T follicular helper cell (primary cell): ENCODE results near the gene KLK5.
"Not testable (repeated sequence)": the region's sequence is repeated elsewhere in the genome, so short reads cannot be mapped to it uniquely, and the experiment has no call there.

Experiments
- DNase-seq: peaks from one replicate; pipeline ENCODE4 v3.0.0-alpha.2; 2020; ENCODE audit warnings: low read depth

Gene KLK5

DNA sequence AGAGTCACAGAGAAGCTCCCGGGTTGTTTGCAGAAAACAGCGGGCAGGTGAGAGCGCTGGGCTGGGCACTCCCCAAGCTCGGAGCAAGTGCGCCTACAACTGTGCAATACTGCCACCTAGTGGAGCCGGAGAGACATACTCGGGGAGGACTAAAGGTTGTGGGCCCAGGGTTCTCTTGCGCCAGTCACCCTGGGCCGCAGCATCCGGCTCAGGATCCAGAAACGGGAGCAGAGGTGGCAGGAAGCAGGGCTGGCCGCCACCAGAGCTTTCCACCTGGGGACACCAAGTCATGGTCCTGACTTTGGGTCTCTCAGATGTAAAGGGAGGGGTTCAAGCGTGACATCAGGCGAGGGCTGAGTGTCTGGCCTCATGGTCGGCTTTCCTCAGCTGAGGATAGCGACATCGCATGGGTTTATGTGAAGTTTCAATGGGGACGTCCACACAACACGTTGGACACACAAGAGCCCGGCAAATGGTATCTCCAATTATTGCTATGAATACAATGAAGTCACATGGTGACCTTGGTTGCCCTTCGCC, 30.5 kb downstream of the KLK5 start:
- DNase-seq = peak; percentile 55

- no peak for DNase-seq
Observed at GRCh38 chr19:50921426-50922316, 31.2 kb downstream of the KLK5 start.

GRCh38 chr19:50916069-50916468, 36.8 kb downstream of the KLK5 start:
- DNase-seq = no peak

DNA sequence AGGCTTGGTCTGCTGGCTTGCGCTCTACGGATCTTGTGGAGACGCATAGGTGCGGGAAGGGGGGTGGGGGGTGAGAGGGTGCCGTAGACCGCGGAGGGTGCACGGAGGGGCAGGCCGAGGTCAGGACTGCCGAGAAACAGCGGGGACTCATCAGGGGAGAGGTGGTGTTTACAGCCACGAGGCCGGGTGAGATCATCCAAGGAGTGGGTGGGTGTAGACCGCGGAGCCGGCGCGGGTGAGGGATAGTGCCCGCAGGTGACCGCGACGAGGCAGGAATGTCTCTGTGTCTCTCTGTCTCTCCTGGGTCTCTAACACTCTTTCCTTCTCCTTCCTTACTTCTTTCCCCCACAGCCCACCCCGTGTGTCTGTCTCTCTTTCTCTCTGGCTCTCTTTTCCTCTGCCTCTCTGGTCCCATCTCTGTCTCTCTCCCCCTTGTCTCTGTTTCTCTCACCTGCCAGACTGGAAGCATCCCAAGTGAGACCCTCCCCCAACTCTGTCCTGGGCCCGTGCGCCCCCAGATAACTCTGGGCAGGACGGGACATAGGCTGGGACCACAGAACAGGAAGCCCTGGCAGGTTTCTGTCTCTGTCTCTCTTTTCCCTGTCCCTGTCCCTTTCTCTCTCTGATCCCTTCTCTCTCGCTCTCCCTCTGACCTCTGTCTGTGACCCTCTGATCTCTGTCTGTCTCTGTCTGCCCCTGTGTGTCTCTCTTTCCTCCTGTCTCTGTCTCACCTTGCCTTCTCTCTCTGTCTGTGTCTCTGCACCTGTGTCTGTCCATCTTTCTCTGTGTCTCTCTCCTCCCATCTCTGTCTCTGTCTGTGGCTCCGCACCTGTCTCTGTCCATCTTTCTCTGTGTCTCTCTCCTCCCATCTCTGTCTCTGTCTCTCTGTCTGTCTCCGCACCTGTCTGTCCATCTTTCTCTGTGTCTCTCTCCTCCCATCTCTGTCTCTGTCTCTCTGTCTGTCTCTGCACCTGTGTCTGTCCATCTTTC, 39.8 kb downstream of the KLK5 start:
- no peak for DNase-seq

DNA sequence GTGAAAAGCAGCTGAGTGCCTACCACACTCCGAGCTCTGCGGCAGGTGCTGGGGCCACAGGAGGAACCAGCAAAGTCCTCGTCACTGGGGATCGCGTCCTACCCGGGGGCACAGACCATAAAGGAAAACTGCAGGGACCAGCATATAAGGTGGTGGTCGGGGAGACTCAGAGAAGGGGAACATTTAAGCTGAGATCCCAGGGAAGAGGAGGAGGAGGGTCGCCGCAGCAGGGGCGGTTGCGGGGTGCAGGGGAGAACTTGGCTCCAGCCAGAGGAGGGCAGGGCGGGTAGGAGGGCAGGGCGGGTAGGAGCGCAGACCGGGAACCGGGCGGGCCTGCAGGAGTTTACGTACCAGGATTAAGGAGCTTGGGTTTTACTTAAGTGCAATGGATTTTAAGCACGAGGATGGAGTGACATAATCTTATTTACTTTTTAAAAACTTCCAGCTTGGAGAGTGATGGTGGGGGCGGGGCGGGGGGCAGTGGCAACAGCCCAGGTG, 40.7 kb downstream of the KLK5 start:
- DNase-seq = no peak

DNA sequence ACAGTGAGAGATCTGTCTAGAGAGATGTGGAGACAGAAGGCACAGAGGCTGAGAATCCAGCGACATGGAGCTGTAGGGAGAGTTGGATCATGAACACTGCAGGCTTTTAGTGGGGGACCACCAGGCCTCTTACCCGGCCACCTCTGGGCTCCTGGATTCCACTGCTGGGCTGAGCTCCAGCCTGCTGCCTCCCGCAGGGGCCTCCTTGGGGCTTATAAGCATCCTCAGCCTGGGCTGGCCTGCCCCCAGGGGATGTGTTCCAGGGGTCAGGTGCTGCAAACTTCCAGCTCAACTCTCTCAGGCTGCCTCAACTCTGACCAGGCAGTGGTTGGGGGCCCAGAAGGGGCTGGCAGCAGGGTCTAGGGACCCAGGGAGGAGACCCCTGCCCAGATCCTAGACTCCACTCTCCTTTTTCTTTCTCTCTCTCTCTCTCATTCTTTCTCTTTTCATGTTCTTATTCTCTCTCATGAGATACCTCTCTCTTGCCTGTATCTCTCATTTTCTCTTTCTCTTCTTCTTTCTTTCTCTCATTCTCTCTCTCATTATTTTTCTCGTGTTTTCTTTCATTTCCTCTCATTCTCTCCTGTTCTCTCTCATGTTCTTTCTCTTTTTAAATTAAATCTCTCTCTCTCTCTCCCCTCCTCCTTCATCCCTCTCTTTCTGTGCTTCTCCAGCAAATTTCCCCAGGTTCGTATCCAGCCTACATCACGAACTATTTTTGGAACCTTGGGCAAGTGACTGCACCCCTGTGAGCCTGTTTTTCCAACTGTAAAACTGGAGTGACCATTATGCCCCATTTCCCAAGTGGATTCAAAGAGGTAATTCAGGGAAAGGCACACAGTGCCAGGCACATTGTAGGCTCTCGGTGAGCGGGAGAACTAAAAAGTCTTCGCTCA, 41.4 kb downstream of the KLK5 start, which contains the start of gene KLK4:
Gene KLK4, minus strand, starts transcription at position 190 of the 896 bp plus-strand sequence. CDS start 657 bp downstream, outside the sequence.
- DNase-seq = no peak

GRCh38 chr19:50910722-50911121, 42.1 kb downstream of the KLK5 start:
- no peak for DNase-seq

DNA sequence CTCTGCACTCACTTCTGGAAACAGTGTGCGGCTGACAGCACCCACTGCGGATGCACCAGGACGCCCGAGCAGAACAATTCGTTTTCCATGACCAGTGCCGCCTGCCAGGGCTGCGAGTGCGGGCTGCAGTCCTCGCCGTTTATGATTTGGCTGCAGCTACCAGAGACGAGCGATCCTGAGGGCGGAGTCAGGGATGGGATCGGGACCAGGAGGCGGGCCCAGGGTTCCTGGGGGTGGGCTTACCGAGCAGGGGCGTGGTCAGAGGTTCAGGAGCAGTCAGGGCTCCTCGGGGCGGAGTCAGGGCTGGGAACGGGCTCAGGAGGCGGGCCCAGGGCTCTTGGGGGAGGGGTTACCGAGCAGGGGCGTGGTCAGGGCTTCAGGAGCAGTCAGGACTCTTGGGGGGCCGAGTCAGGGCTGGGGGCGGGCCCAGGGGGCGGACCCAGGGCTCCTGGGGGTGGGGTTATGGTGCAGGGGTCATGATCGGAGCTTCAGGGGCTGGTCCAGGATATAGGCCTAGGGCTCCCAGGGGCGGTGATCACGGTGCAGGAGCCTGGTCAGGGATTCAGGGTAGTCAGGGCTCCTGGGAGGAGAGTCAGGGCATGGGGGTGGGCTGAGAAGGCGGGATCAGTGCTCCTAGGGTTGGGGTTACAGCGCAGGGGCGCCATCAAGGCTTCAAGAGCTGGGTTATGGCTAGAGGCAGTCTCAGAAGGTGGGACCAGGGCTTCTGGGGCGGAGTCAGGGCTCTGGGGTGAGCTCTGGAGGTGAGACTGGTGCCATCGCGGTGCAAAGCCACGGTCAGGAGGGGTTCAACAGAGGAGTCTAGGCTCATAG, 43.4 kb downstream of the KLK5 start:
- no peak for DNase-seq

DNA sequence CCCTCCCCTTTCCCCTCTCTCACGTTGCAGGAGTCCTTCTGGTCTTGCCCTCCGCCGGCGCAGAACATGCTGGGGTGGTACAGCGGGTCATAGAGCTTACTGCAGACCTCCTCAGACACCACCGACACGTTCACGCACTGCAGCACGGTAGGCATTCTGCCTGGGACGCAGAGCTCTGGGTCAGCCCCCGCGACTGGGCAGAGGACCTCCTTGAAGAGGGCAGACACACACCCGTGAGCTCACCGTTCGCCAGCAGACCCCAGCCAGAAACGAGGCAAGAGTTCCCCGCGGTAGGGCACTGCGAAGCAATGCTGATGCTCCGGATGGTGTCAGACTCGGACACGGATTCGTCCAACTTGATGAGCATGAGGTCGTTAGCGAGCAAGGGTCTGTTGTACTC, 44.5 kb downstream of the KLK5 start:
- DNase-seq = no peak

- DNase-seq = no peak
Observed at GRCh38 chr19:50906217-50906616, 46.6 kb downstream of the KLK5 start.

DNA sequence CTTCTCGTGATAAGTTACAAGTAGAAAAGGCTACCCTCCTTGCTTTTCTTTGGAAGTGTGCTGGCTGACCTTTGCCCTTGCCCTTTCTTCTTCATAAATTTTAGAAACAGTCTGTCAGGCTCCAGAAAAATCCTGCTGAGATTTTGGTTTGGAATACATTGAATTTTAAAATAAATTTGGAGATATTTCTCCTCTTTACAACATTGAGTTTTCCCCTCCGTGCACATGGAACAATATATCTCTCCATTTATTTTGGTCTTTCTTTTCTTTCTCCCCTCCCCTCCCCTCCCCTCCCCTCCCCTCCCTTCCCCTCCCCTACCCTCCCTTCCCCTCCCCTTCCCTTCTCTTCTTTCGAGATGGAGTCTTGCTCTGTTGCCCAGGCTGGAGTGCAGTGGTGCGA, 50.2 kb downstream of the KLK5 start:
- DNase-seq = no peak

DNA sequence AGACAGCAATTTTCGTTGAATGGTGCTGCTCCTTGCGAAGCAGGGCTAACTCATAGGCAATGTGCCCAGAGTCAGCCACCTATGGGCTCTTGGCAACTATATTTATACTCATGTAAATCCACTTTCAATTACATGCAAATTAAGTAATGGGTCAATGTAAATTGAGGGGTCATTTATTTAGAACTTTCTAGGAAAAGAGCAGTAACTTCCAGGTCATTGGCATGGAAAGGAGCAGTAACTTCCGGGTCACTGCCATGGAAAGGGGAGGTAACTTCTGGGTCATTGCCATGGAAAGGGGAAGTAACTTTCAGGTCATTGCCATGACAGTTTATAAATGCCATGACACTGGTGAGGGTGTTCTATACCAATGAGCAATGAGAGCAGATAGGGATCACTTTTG, 53.3 kb downstream of the KLK5 start:
- DNase-seq = no peak

DNA sequence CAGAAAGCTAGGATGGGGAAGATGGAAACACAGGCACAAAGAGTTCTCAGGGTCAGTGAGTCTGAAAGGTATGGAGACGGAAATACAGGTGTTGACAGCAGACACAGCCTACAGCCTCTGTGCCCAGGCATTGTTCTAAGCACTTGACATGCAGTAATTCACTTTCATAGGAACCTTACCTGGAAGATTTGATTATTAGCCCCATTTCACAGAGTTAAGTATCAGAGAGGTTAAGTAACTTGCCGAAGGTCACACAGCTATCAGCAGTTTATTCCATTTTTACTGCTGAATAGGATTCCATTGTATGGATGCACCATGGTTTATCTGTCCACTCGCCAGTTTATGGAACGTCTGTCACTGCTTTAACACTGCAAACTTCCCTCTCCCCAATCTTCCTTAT, 54.8 kb downstream of the KLK5 start:
- no peak for DNase-seq

GRCh38 chr19:50897612-50898011, 55.2 kb downstream of the KLK5 start:
- DNase-seq = no peak

DNA sequence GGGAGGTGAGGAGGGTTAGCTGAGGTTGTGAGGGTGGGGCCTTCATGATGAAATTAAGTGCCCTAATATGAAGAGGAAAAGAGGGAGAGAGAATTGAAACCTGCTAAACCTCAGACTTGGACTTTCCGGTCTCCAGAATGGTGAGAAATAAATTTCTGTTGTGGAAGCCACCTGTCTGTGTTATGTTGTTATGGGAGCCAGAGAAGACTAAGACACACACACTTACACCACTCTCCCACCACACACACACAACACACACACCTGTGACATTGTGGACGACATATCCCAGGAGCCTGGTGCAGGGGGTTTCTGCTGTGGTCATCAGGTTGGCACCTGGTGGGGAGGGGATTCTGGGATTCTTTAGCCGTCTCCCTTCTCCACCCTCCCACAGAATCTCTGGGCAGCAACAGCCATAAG, 55.6 kb downstream of the KLK5 start:
- DNase-seq = no peak

DNA sequence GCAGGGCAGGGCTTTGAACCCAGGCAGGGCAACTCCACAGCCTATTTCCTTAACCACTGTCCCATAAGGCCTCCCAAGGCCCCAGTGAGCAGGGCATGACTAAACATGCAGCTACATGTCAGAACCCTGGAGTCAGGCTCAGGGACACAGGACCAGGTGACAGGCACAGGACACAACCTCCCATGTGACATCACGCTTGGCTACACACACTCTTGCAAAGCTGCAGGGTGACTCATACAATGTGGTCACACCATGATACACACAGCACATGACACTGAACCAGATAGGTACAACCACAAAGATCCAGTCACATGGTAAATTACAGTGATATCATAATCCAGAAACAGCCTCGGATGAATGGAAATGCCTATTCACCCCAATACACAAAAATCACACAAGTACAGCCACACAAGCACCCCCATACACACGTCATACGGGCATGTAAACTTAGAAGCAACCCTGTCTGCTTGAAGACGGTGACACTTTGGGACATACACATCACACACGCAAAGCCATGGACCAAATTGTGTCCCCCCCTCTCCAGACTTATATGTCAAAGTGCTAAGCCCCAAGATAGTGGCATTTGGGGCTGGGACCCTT, 56.1 kb downstream of the KLK5 start:
- no peak for DNase-seq

GRCh38 chr19:50896089-50896590, 56.7 kb downstream of the KLK5 start:
- not testable (repeated sequence) for DNase-seq

GRCh38 chr19:50894478-50895356, 58.1 kb downstream of the KLK5 start:
- DNase-seq = no peak
